HepG2 (cell line): ENCODE data around the gene PCSK6. TPM values are rescaled to one million over a fixed set of nuclear protein-coding genes. Genes with fewer than 3 reads are reported as not detected.

Experiments
- ATAD3A ChIP-seq: sonication (generic); formaldehyde crosslinking; IDR thresholded peaks from 2 replicates; pipeline ENCODE4 v1.4.0; 2020; ENCODE audit warnings: missing genetic modification reagents
- JUN ChIP-seq: sonication (generic); formaldehyde crosslinking; IDR thresholded peaks from 2 replicates; pipeline ENCODE4 v1.4.0; 2020; ENCODE audit warnings: mild to moderate bottlenecking, missing genetic modification reagents
- KLF12 ChIP-seq: sonication (generic); formaldehyde crosslinking; IDR thresholded peaks from 2 replicates; pipeline ENCODE4 v1.4.0; 2020; ENCODE audit warnings: missing genetic modification reagents, borderline replicate concordance
- NFIC ChIP-seq: IDR thresholded peaks from 2 replicates; pipeline ENCODE4 v1.6.1; 2012; ENCODE audit warnings: mild to moderate bottlenecking, low read length, inconsistent platforms
- SATB2 ChIP-seq: sonication (generic); formaldehyde crosslinking; IDR thresholded peaks from 2 replicates; pipeline ENCODE4 v1.5.0; 2020; ENCODE audit warnings: missing genetic modification reagents
- SOX13 ChIP-seq, 3 experiments: fragments of 450-650 bp in 1 of 3; sonication (generic) in 1 of 3; formaldehyde crosslinking in 1 of 3; IDR thresholded peaks in 2 of 3; conservative IDR thresholded peaks in 1 of 3; 2 replicates each; pipeline versions ENCODE4 v1.5.0 to v1.6.1; 2016 to 2020; ENCODE audit warnings: antibody characterized with exemption in 1 of 3, mild to moderate bottlenecking in 1 of 3, missing compliant biosample characterization in 1 of 3, missing genetic modification reagents in 1 of 3, moderate library complexity in 1 of 3
- SSRP1 ChIP-seq: IDR thresholded peaks from 2 replicates; pipeline ENCODE4 v1.6.1; 2016; ENCODE audit warnings: control low read depth
- TARDBP ChIP-seq: sonication (generic); formaldehyde crosslinking; IDR thresholded peaks from 2 replicates; pipeline ENCODE4 v1.8.0; 2022; ENCODE audit warnings: mild to moderate bottlenecking, missing genetic modification reagents
- XBP1 ChIP-seq: sonication (generic); formaldehyde crosslinking; IDR thresholded peaks from 2 replicates; pipeline ENCODE4 v1.5.0; 2020; ENCODE audit warnings: missing genetic modification reagents
- ZFP41 ChIP-seq: sonication (generic); formaldehyde crosslinking; IDR thresholded peaks from 2 replicates; pipeline ENCODE4 v1.4.0; 2020; ENCODE audit warnings: mild to moderate bottlenecking, missing genetic modification reagents, borderline replicate concordance
- ZNF136 ChIP-seq: sonication (generic); formaldehyde crosslinking; IDR thresholded peaks from 2 replicates; pipeline ENCODE4 v1.8.1; 2022; ENCODE audit warnings: low read depth, mild to moderate bottlenecking, moderate library complexity, missing genetic modification reagents
- ZNF569 ChIP-seq: sonication (generic); formaldehyde crosslinking; IDR thresholded peaks from 2 replicates; pipeline ENCODE4 v1.5.0; 2020; ENCODE audit warnings: mild to moderate bottlenecking, missing genetic modification reagents, moderate library complexity, borderline replicate concordance
- ZNF788 ChIP-seq: sonication (generic); formaldehyde crosslinking; IDR thresholded peaks from 2 replicates; pipeline ENCODE4 v1.5.0; 2020; ENCODE audit warnings: mild to moderate bottlenecking, missing genetic modification reagents, borderline replicate concordance
- ZSCAN9 ChIP-seq: IDR thresholded peaks from 2 replicates; pipeline ENCODE4 v1.6.1; 2016; ENCODE audit warnings: borderline replicate concordance
- polyA plus RNA-seq, 8 experiments: library from polyadenylated mRNA; depleted of rRNA in 3 of 8; stranded (reverse) in 7 of 8; unstranded in 1 of 8; fragments of >200 nt; fragmentation: Illumina TruSeq in 4 of 8; extraction: Trizol in 4 of 8; gene quantifications; 2 replicates each; pipeline versions ENCODE4 v1.2.1 to v1.2.3, GENCODE V29; 2011 to 2016; ENCODE audit warnings: low read depth in 4 of 8, missing spikeins in 1 of 8, mixed read lengths in 1 of 8; ENCODE audit not compliant: insufficient read depth in 1 of 8
- total RNA-seq, 5 experiments: library from RNA; depleted of rRNA; stranded (reverse); fragments of >200 nt; fragmentation: Illumina TruSeq; extraction: Trizol; gene quantifications; 2 replicates each; pipeline ENCODE4 v1.2.3, GENCODE V29; 2016; ENCODE audit warnings: low read depth in 1 of 5
- TF ChIP-seq, protein P1 (sequence below): sonication (generic); formaldehyde crosslinking; IDR thresholded peaks from 2 replicates; pipeline ENCODE4 v1.5.1; 2020; ENCODE audit warnings: mild to moderate bottlenecking, missing genetic modification reagents
- TF ChIP-seq, protein P2 (sequence below), 2 experiments: sonication (generic) in 1 of 2; formaldehyde crosslinking in 1 of 2; IDR thresholded peaks; 2 replicates each; pipeline versions ENCODE4 v1.4.0 to v1.6.1; 2018 to 2020; ENCODE audit warnings: missing genetic modification reagents in 2 of 2, borderline replicate concordance in 1 of 2, low read depth in 1 of 2, mild to moderate bottlenecking in 1 of 2, missing biosample characterization in 1 of 2
- TF ChIP-seq, protein P3 (sequence below), 2 experiments: sonication (generic) in 1 of 2; formaldehyde crosslinking in 1 of 2; IDR thresholded peaks; 2 replicates each; pipeline versions ENCODE4 v1.6.1 to v1.9.0; 2014 to 2022; ENCODE audit warnings: antibody characterized with exemption in 1 of 2, borderline replicate concordance in 1 of 2, inconsistent platforms in 1 of 2, low read depth in 1 of 2, missing genetic modification reagents in 1 of 2

The PCSK6 gene
- total and polyA plus RNA-seq, 2 of the 13 experiments (the other 11 are each of a cell fraction or from before 2014, with no cell fraction given), result 56.5 to 155 TPM

DNA sequence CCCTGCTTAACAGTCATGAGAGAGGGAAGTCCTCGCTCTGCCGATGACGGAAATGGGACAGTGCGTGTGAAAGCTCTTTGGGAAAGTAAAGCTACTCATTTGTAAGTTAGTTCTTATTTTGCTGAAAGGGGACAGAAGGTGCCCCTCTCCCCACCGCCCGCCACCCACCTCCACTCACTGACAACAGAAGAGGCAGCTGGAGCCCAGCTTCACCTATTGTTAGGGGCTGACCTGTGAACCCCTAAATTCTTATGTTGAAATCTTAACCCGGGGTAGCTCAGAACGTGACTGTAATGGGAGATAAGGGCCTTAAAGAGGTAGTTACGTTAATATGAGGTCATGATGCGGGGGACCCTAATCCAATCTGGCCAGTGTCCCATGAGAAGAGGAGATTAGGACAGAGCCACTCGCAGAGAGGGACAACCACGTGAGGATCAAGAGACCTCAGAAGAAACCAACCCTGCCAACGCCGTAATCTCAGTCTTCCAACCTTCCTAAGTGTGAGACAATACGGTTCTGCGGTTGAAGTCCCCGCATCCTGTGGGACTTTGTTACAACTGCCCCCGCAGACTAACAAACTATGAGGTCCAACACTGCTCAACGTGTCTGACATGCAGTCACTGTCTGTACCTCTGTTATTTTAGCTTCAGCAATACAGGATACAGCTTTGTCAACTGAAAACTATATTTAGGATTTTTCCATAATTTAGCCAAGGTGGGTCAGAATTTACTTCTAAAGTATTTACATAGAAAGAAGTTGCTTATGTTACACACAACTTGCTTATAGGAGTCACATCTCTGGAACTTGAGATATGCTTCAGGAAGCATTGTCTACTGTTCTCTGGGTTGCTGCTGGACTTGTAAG, 51.7 kb downstream of the PCSK6 start (continued):
- TF ChIP-seq, protein P1, sequence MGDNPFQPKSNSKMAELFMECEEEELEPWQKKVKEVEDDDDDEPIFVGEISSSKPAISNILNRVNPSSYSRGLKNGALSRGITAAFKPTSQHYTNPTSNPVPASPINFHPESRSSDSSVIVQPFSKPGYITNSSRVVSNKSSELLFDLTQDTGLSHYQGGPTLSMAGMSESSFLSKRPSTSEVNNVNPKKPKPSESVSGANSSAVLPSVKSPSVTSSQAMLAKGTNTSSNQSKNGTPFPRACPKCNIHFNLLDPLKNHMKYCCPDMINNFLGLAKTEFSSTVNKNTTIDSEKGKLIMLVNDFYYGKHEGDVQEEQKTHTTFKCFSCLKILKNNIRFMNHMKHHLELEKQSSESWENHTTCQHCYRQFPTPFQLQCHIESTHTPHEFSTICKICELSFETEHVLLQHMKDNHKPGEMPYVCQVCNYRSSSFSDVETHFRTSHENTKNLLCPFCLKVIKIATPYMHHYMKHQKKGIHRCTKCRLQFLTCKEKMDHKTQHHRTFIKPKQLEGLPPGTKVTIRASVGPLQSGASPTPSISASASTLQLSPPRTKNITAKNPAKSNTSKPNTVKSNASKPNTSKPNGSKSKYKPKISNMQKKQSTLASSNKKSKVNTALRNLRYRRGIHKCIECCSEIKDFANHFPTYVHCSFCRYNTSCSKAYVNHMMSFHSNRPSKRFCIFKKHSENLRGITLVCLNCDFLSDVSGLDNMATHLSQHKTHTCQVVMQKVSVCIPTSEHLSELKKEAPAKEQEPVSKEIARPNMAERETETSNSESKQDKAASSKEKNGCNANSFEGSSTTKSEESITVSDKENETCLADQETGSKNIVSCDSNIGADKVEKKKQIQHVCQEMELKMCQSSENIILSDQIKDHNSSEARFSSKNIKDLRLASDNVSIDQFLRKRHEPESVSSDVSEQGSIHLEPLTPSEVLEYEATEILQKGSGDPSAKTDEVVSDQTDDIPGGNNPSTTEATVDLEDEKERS (CRISPR knock-in tag), result no peak
- TF ChIP-seq SOX13 (IDR thresholded peaks at IDR 0.05) (no peak), SOX13 (CRISPR knock-in tag; conservative IDR thresholded peaks at IDR 0.05 in 1 of 2, IDR thresholded peaks at IDR 0.05 in 1 of 2) (no peak), NFIC (0 out of 2 replicates have a peak, but pooled peaks have one; percentile 54), ZNF569 (no peak), TARDBP (peak; percentile 75; the same call in 1 of the 2 replicates), ZFP41 (CRISPR knock-in tag) (no peak), XBP1 (CRISPR knock-in tag) (no peak), SSRP1 (no peak), SATB2 (no peak), ZSCAN9 (CRISPR knock-in tag) (no peak), JUN (CRISPR knock-in tag) (no peak), KLF12 (0 out of 2 replicates have a peak, but pooled peaks have one; percentile 11), ZNF788 (no peak), ZNF136 (CRISPR knock-in tag) (no peak), ATAD3A (CRISPR knock-in tag) (no peak)
- TF ChIP-seq, protein P2, sequence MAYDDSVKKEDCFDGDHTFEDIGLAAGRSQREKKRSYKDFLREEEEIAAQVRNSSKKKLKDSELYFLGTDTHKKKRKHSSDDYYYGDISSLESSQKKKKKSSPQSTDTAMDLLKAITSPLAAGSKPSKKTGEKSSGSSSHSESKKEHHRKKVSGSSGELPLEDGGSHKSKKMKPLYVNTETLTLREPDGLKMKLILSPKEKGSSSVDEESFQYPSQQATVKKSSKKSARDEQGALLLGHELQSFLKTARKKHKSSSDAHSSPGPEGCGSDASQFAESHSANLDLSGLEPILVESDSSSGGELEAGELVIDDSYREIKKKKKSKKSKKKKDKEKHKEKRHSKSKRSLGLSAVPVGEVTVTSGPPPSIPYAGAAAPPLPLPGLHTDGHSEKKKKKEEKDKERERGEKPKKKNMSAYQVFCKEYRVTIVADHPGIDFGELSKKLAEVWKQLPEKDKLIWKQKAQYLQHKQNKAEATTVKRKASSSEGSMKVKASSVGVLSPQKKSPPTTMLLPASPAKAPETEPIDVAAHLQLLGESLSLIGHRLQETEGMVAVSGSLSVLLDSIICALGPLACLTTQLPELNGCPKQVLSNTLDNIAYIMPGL (CRISPR knock-in tag; IDR thresholded peaks at IDR 0.05; ENCODE audit: borderline replicate concordance in 1 of 2, low read depth in 1 of 2), result no peak
- TF ChIP-seq, protein P3, sequence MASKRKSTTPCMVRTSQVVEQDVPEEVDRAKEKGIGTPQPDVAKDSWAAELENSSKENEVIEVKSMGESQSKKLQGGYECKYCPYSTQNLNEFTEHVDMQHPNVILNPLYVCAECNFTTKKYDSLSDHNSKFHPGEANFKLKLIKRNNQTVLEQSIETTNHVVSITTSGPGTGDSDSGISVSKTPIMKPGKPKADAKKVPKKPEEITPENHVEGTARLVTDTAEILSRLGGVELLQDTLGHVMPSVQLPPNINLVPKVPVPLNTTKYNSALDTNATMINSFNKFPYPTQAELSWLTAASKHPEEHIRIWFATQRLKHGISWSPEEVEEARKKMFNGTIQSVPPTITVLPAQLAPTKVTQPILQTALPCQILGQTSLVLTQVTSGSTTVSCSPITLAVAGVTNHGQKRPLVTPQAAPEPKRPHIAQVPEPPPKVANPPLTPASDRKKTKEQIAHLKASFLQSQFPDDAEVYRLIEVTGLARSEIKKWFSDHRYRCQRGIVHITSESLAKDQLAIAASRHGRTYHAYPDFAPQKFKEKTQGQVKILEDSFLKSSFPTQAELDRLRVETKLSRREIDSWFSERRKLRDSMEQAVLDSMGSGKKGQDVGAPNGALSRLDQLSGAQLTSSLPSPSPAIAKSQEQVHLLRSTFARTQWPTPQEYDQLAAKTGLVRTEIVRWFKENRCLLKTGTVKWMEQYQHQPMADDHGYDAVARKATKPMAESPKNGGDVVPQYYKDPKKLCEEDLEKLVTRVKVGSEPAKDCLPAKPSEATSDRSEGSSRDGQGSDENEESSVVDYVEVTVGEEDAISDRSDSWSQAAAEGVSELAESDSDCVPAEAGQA (IDR thresholded peaks at IDR 0.05; ENCODE audit: low read depth), result no peak
- TF ChIP-seq, protein P3 (CRISPR knock-in tag; IDR thresholded peaks at IDR 0.05; ENCODE audit: borderline replicate concordance), result no peak
